ENCODE results near the gene TPM4.
A peak's percentile ranks its signal among the peaks of the same experiment; 100 is the strongest.
"Not testable (repeated sequence)": the region's sequence is repeated elsewhere in the genome, so short reads cannot be mapped to it uniquely, and the experiment has no call there.

Gene TPM4

DNA sequence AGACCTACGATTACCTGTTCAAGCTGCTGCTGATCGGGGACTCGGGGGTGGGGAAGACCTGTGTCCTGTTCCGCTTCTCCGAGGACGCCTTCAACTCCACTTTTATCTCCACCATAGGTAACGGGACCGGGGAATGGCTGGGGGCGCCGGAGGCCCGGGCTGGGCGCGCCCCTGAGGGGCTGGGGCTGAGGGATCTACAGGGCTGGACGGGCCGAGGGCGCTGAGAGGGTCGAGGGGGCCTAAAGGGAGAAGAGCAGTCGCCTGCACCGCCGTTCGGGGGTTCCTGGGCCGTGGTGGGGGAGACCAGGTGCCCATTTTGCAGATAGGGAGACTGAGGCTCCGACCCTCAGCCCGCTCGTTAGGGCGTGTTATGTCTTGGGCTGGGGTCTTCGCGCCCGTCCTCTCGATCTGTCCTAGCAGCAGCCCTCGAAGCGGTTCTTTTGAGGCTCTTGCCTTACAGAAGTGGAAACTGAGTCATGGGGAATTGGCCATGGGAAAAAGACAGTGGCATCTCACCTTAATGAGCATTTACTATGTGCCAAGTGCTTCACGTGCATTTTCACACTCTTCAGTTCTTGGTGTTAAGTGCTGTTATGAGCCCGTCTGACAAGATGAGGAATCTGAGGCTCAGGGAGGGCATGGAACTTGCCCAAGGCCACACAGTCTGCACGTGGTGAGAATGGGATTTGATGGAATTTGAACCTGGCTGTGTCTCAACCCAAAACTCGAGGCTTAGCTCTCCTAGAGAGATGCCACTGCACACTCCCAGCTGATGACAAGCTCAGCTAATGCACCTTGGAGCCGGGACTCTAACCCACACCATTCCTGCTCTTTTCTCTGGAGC is 35.8 kb downstream of the TPM4 start:
- POLR2A ChIA-PET, result interaction anchor here (0.8 to 1.6 kb wide), 5 partner anchors 11 to 73 kb away, joined by 3 to 7 read pairs (median 5); partner anchors contain the start of genes FAM32A and TPM4
- peak; percentile 29 for TF ChIP-seq L3MBTL2 (conservative IDR thresholded peaks at IDR 0.05)
- TF ChIP-seq TARDBP (IDR thresholded peaks at IDR 0.05), result no peak
- CTCF ChIA-PET, result interaction anchor here (1.0 kb wide), 1 partner anchor 70 kb away, joined by 5 read pairs; no protein-coding TSS in a partner anchor
- no peak for DNase-seq (ENCODE audit: extremely low spot score)

DNA sequence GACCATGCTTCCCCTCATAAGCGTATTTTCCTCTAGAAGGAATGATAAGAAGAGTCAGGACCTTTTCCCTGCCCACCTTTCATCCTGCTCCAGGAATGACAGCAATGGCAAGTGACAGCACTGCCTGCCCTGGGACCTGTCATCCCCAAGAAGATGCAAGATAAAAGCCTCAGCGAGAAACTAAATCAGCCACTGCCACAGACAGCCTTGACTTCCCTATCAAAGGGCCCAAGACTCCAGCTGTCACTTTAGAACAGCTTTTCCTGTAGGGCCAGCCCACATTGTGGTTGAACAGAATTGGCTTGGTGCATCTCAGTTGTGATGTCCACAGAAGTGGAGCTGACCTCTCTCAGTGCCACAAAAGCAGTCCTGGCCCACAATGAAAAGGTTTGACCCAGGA is 36.5 kb downstream of the TPM4 start:
- ChIA-PET POLR2A (interaction anchor here (1.2 kb wide), 1 partner anchor 13 kb away, joined by 3 read pairs; no protein-coding TSS in a partner anchor), CTCF (interaction anchor here (1.0 kb wide), 1 partner anchor 71 kb away, joined by 5 read pairs; no protein-coding TSS in a partner anchor)
- TF ChIP-seq ARNT (IDR thresholded peaks at IDR 0.05) (no peak), BHLHE40 (IDR thresholded peaks at IDR 0.05; ENCODE audit: borderline replicate concordance) (no peak), HDGF (IDR thresholded peaks at IDR 0.05; ENCODE audit: borderline replicate concordance) (no peak), ZNF384 (IDR thresholded peaks at IDR 0.05) (no peak), L3MBTL2 (conservative IDR thresholded peaks at IDR 0.05) (no peak), SUZ12 (IDR thresholded peaks at IDR 0.05) (no peak), CTBP1 (IDR thresholded peaks at IDR 0.05; ENCODE audit: borderline replicate concordance) (no peak), LEF1 (IDR thresholded peaks at IDR 0.05; ENCODE audit: borderline replicate concordance) (no peak), FOXA1 (IDR thresholded peaks at IDR 0.05) (no peak), FOXM1 (IDR thresholded peaks at IDR 0.05; ENCODE audit: borderline replicate concordance) (no peak), ELF4 (IDR thresholded peaks at IDR 0.05) (no peak), SP1 (IDR thresholded peaks at IDR 0.05) (no peak), NFRKB (IDR thresholded peaks at IDR 0.05) (no peak), TARDBP (IDR thresholded peaks at IDR 0.05) (no peak), FOXK2 (IDR thresholded peaks at IDR 0.05) (no peak)
- TF ChIP-seq, protein P1, sequence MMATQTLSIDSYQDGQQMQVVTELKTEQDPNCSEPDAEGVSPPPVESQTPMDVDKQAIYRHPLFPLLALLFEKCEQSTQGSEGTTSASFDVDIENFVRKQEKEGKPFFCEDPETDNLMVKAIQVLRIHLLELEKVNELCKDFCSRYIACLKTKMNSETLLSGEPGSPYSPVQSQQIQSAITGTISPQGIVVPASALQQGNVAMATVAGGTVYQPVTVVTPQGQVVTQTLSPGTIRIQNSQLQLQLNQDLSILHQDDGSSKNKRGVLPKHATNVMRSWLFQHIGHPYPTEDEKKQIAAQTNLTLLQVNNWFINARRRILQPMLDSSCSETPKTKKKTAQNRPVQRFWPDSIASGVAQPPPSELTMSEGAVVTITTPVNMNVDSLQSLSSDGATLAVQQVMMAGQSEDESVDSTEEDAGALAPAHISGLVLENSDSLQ (IDR thresholded peaks at IDR 0.05), result no peak
- no peak for DNase-seq (ENCODE audit: extremely low spot score)

DNA sequence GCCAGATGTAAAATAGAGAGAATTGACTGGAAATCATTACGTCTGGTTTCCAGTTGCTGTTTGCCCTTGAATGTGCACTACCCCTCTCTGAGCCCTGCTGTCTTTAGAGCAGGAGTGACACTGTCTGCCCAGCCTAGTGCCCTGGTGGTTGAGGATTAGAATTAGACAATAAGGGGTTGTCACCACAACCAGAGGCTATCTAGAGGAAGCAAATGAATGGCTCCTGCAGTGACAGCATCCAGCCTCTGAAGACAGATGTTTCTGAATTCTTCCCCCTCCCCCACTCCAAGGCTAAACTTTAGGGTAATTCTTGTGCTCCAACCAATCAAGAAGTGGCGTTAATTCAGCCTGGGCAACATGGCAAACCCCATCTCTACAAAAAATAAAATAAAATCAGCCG is 37.4 kb downstream of the TPM4 start:
- ChIA-PET POLR2A (no interaction called here), CTCF (no interaction called here)
- no peak for DNase-seq (ENCODE audit: extremely low spot score)
- no peak for TF ChIP-seq NFRKB (IDR thresholded peaks at IDR 0.05)
- TF ChIP-seq FOXM1 (IDR thresholded peaks at IDR 0.05; ENCODE audit: borderline replicate concordance), result no peak
- TF ChIP-seq SUZ12 (IDR thresholded peaks at IDR 0.05), result no peak
- TF ChIP-seq LEF1 (IDR thresholded peaks at IDR 0.05; ENCODE audit: borderline replicate concordance), result no peak

DNA sequence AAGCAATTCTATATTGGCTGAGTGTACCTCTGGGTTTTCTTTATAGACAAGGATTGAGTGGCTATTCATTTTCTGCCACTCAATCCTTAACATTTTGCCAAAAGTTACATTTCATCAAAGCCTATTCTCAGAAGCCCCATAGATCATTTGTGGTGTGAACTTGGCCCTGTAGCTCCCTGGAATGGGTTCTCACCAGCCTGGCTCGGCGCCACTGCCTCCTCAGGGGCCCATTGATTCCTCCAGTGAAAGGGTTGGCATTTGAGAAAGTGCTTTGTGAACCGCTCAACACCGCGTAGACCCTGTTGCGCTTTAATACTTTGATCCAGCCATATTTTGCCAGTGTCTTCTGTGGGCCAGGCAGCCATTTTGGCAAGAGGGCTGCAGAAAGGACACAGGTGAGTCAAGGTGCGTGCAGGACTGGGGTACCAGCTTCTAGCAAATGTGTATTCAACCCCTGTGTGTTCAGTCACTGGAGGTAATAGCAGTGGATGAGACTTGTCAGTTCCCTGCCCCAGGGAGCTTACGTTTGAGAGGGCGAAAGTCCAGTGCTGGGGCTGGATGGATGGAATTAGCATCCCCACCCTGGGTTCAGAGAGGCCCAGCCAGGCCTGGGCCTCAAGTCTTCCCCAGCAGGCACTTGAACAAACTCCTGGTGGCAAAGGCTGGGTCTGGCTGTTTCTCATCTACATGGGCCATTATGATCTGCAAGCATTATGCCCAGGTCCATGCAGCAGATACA is 39.2 kb downstream of the TPM4 start:
- no peak for DNase-seq (ENCODE audit: extremely low spot score)
- TF ChIP-seq L3MBTL2 (conservative IDR thresholded peaks at IDR 0.05) (no peak), ZNF384 (IDR thresholded peaks at IDR 0.05) (no peak), ARNT (IDR thresholded peaks at IDR 0.05) (no peak)
- ChIA-PET CTCF (no interaction called here), POLR2A (no interaction called here)

DNA sequence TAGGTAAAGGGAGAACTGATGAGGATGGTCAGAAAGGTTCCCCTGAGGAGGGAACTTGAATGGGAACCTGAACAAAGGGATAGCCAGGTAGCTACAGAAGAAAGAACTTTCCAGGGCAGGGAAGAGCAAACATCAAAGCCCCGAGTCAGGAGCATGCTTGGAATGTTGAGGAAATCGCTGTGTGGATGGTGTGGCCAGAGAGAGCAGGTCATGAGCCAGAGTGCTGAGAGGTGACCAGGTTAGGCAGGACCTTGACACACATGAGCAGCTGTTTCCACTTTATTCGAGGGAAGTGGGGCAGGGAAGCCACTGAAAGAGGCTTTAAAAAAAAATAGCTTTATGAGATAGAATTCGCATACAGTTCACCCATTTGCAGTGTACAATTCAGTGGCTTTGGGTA is 39.8 kb downstream of the TPM4 start:
- ChIA-PET CTCF (no interaction called here), POLR2A (no interaction called here)
- DNase-seq (ENCODE audit: extremely low spot score), result no peak
- TF ChIP-seq FOXA1 (IDR thresholded peaks at IDR 0.05) (no peak), L3MBTL2 (conservative IDR thresholded peaks at IDR 0.05) (no peak), SUZ12 (IDR thresholded peaks at IDR 0.05) (no peak)

DNA sequence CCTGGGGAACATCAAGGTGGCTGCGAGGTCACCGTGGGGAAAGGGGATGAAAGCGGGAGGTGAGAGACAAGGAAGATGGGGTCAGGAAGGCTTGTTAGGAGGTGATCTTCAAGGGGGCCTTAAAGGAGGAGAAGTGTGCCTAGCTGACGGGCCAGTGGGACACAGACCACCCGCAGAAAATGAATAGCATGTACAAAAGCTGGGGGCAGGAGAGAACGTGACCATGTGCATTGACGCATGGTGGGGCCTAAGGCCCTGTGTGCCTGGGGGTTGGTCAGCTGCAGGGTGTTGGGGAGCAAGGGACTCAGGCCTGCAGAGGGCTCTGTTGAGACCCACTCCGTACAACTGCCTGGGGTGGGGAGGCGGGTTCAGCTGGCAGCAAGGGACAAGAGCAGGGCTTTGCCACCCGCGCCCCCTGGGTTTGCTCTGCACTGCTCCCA is 41.3 kb downstream of the TPM4 start:
- POLR2A ChIA-PET, result interaction anchor here (1.1 kb wide), 1 partner anchor 41 kb away, joined by 4 read pairs; the partner anchor contains the start of gene TPM4
- CTCF ChIA-PET, result no interaction called here
- DNase-seq (ENCODE audit: extremely low spot score), result no peak
- TF ChIP-seq CTBP1 (IDR thresholded peaks at IDR 0.05; ENCODE audit: borderline replicate concordance) (no peak), SUZ12 (IDR thresholded peaks at IDR 0.05) (no peak), SP1 (IDR thresholded peaks at IDR 0.05) (no peak), ZNF384 (IDR thresholded peaks at IDR 0.05) (no peak), TARDBP (IDR thresholded peaks at IDR 0.05) (no peak), ARNT (IDR thresholded peaks at IDR 0.05) (no peak)
- TF ChIP-seq, protein P1 (IDR thresholded peaks at IDR 0.05), result no peak

DNA sequence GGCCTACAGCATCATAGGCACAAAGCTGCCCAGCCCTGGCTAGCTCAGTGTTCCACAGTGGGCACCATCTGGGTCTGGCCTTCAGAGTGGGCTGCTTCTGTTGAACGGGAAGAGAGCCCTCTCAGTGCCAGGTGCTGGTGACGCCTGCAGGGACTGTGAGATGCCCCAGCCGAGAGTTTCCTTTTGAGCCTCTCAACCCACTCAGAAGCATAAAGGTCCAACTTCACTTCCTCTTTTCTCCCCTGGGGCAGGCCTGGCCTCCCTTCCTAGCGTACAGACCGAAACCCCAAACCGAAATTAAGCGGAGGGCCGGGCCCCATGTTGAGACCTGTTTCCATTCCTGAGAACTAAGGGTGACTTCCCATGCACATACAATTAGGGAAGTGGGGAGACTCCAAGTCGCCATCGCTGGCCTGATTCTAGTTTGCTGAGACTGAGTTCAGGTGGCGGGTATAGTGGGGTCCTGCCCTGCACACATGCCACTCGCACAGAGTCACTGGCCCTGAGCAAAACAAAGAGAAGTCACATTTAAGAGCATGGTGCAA is 42.3 kb downstream of the TPM4 start:
- DNase-seq (ENCODE audit: extremely low spot score), result no peak
- TF ChIP-seq LEF1 (IDR thresholded peaks at IDR 0.05; ENCODE audit: borderline replicate concordance) (no peak), NFRKB (IDR thresholded peaks at IDR 0.05) (no peak), ELF4 (IDR thresholded peaks at IDR 0.05) (no peak), SP1 (IDR thresholded peaks at IDR 0.05) (no peak), SUZ12 (IDR thresholded peaks at IDR 0.05) (no peak), FOXA1 (IDR thresholded peaks at IDR 0.05) (no peak), FOXK2 (IDR thresholded peaks at IDR 0.05) (no peak), ZNF384 (IDR thresholded peaks at IDR 0.05) (no peak)
- POLR2A ChIA-PET, result no interaction called here
- CTCF ChIA-PET, result interaction anchor here (0.6 kb wide), 1 partner anchor 564 kb away, joined by 5 read pairs; no protein-coding TSS in a partner anchor

DNA sequence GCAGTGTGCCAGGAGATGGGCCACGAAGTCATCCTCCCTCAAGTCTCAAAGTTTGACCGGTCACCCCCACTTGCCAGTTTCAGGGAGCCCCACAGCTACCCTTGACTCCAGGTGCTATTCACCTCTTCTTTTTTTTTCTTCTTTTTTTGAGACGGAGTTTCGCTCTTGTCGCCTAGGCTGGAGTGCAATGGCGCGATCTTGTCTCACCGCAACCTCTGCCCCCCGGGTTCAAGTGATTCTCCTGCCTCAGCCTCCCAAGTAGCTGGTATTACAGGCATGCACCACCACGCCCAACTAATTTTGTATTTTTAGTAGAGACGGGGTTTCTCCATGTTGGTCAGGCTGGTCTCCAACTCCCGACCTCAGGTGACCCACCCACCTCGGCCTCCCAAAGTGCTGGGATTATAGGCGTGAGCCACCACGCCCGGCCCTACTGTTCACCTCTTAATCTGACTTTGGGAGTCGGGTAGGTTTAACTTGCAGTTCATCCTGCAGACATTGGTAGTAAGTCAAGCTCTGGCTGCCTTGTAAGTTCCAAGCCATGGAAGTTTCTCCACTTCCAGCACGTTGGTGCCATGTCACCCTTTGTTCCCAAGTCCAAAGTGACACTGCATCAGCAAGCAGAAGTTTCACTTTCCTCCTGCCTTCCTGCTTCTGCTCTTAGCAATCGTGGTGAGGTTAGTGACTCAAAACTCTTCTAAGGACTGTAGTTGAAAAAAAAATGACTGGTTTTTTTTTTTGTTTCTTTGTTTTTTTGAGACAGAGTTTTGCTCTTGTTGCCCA is 43.0 kb downstream of the TPM4 start:
- POLR2A ChIA-PET; DNase-seq (ENCODE audit: extremely low spot score): not testable (repeated sequence)
- CTCF ChIA-PET, result interaction anchor here (0.6 kb wide), 1 partner anchor 565 kb away, joined by 5 read pairs; no protein-coding TSS in a partner anchor

Data from HEK293T (cell line).